K562 (cell line): ENCODE data around the gene ATP13A5. TPM values are rescaled to one million over a fixed set of nuclear protein-coding genes. Genes with fewer than 3 reads are reported as not detected.

Source experiments
- ATAC-seq: fragments of 200-7000 bp; cut with Tn5 transposase; 3 replicates; pipeline ENCODE4 v1.9.1; 2020; ENCODE audit warnings: moderate library complexity
- Bru-seq: library from RNA; stranded (reverse); fragments of 400-500 nt; gene quantifications from one replicate; lab custom pipeline; 2021; lab: Mats Ljungman, UMichigan
- BruChase-seq, 2 experiments: library from RNA; stranded (reverse); fragments of 400-500 nt; gene quantifications; one replicate each; lab custom pipeline; 2021; lab: Mats Ljungman, UMichigan
- BruUV-seq: library from RNA; stranded (reverse); fragments of 400-500 nt; replicated peaks from 2 replicates; lab custom pipeline; 2021; lab: Mats Ljungman, UMichigan
- CTCF ChIA-PET: fragments of 300-600 bp; formaldehyde crosslinking; extraction: SDS; loops from one replicate; lab custom pipeline; 2021; ENCODE audit warnings: low intra/inter-chr PET ratio; lab: Yijun Ruan, JAX
- POLR2A ChIA-PET: fragments of 300-600, 350-650 bp; sonication (Branson Sonifier 250); formaldehyde crosslinking; extraction: SDS; loops from one replicate; lab custom pipeline; 2021; ENCODE audit warnings: antibody characterized with exemption, inconsistent platforms; lab: Yijun Ruan, JAX
- DNase-seq, 4 experiments: peaks; one replicate each; pipeline versions ENCODE4 v3.0.0 to v3.0.0-alpha.2; 2011 to 2018; ENCODE audit warnings: low spot score in 3 of 4, mixed read lengths in 3 of 4; ENCODE audit errors: extremely low read depth in 1 of 4
- FAIRE-seq: peaks from 2 replicates; lab custom pipeline; 2011; peaks lifted over from hg19 to GRCh38; lab: Jason Lieb, UNC
- H2AFZ ChIP-seq: 2 replicates; pipeline ENCODE4 v1.6.0; 2011; ENCODE audit warnings: low read depth, low read length, control low read depth, inconsistent platforms
- H3K27ac ChIP-seq: fragments of 200-600 bp; 3 replicates; pipeline ENCODE4 v1.8.0; 2011; ENCODE audit warnings: low read depth, mild to moderate bottlenecking, control low read depth, inconsistent platforms, low read length, moderate library complexity, mixed read lengths; ENCODE audit errors: extremely low read depth
- H3K27me3 ChIP-seq, 2 experiments: fragments of 300-600 bp in 1 of 2; 2 replicates in 1 of 2; 3 replicates in 1 of 2; pipeline versions ENCODE4 v1.6.0 to v1.8.0; 2011; ENCODE audit warnings: inconsistent platforms in 2 of 2, low read length in 2 of 2, mild to moderate bottlenecking in 1 of 2, mixed read lengths in 1 of 2, moderate library complexity in 1 of 2; ENCODE audit not compliant: control insufficient read depth in 2 of 2, insufficient read depth in 2 of 2
- H3K36me3 ChIP-seq: fragments of 300-600 bp; 3 replicates; pipeline ENCODE4 v1.8.0; 2011; ENCODE audit warnings: mild to moderate bottlenecking, low read length, inconsistent platforms; ENCODE audit not compliant: control insufficient read depth, insufficient read depth
- H3K4me1 ChIP-seq, 2 experiments: fragments of 200-600 bp in 1 of 2; replicated peaks in 1 of 2; 2 replicates in 1 of 2; 3 replicates in 1 of 2; pipeline versions ENCODE4 v1.5.1 to v1.8.0; 2011; ENCODE audit warnings: inconsistent platforms in 2 of 2, low read length in 2 of 2, mild to moderate bottlenecking in 1 of 2, mixed read lengths in 1 of 2, moderate library complexity in 1 of 2; ENCODE audit not compliant: control insufficient read depth in 2 of 2, insufficient read depth in 2 of 2
- H3K4me2 ChIP-seq: 2 replicates; pipeline ENCODE4 v1.6.1; 2011; ENCODE audit warnings: low read length, control low read depth, inconsistent platforms, mixed read lengths; ENCODE audit not compliant: insufficient read depth
- H3K4me3 ChIP-seq: fragments of 200-600 bp; sonication (generic), shearing (Covaris generic); 2 replicates; pipeline ENCODE4 v1.5.1; 2016; ENCODE audit warnings: control low read depth, inconsistent platforms
- H3K79me2 ChIP-seq: fragments of 200-600 bp; 3 replicates; pipeline ENCODE4 v1.8.0; 2011; ENCODE audit warnings: low read length, inconsistent platforms; ENCODE audit not compliant: control insufficient read depth, insufficient read depth
- H3K9ac ChIP-seq, 2 experiments: 2 replicates each; pipeline versions ENCODE4 v1.6.0 to v1.6.1; 2011; ENCODE audit warnings: low read depth in 2 of 2, low read length in 2 of 2, control low read depth in 1 of 2, inconsistent platforms in 1 of 2, mild to moderate bottlenecking in 1 of 2, mixed read lengths in 1 of 2; ENCODE audit not compliant: insufficient read depth in 1 of 2
- H3K9me1 ChIP-seq: one replicate; pipeline ENCODE4 v1.6.0; 2011; ENCODE audit warnings: inconsistent platforms, mild to moderate bottlenecking, low read length, moderate library complexity; ENCODE audit not compliant: control insufficient read depth, insufficient read depth
- H3K9me3 ChIP-seq: replicated peaks from 2 replicates; pipeline ENCODE4 v1.5.1; 2011; ENCODE audit warnings: low read depth, low read length, inconsistent platforms; ENCODE audit not compliant: control insufficient read depth, insufficient read depth
- H4K20me1 ChIP-seq: replicated peaks from 2 replicates; pipeline ENCODE4 v1.6.1; 2011; ENCODE audit warnings: low read length, inconsistent platforms, mixed read lengths; ENCODE audit not compliant: control insufficient read depth, insufficient read depth
- ARNT ChIP-seq, 2 experiments: fragments of 450-650 bp; IDR thresholded peaks; 2 replicates each; pipeline ENCODE4 v1.6.1; 2016; ENCODE audit warnings: mild to moderate bottlenecking in 1 of 2
- ATF2 ChIP-seq: sonication (generic); formaldehyde crosslinking; IDR thresholded peaks from 2 replicates; pipeline ENCODE4 v1.8.1; 2022; ENCODE audit warnings: missing genetic modification reagents
- CBFA2T2 ChIP-seq: fragments of 450-650 bp; conservative IDR thresholded peaks from 2 replicates; pipeline ENCODE4 v1.6.1; 2017; ENCODE audit warnings: mild to moderate bottlenecking
- GABPB2 ChIP-seq: fragments of 250-450 bp; sonication (Bioruptor Pico); conservative IDR thresholded peaks from 2 replicates; pipeline ENCODE4 v1.5.1; 2021; ENCODE audit warnings: mild to moderate bottlenecking
- GTF3C2 ChIP-seq: IDR thresholded peaks from 3 replicates; pipeline ENCODE4 v1.6.1; 2011; ENCODE audit warnings: borderline replicate concordance, mild to moderate bottlenecking, moderate library complexity; ENCODE audit not compliant: insufficient read length; ENCODE audit errors: extremely low read depth
- HLTF ChIP-seq: fragments of 450-650 bp; IDR thresholded peaks from 2 replicates; pipeline ENCODE4 v1.6.1; 2016
- MNT ChIP-seq, 2 experiments: fragments of 450-650 bp; conservative IDR thresholded peaks; 2 replicates each; pipeline ENCODE4 v1.6.1; 2017; ENCODE audit warnings: mild to moderate bottlenecking in 2 of 2, moderate library complexity in 2 of 2
- PTTG1 ChIP-seq: fragments of 450-650 bp; IDR thresholded peaks from 2 replicates; pipeline ENCODE4 v1.6.1; 2016; ENCODE audit warnings: low read depth, mild to moderate bottlenecking, missing genetic modification characterization, missing compliant biosample characterization
- RBBP5 ChIP-seq: fragments of 200-600 bp; sonication (generic); IDR thresholded peaks from 2 replicates; pipeline ENCODE4 v1.6.1; 2012; ENCODE audit warnings: borderline replicate concordance, mild to moderate bottlenecking, low read length, control low read depth, inconsistent platforms; ENCODE audit not compliant: insufficient read depth, poor library complexity, severe bottlenecking
- ZFP1 ChIP-seq: fragments of 450-650 bp; formaldehyde crosslinking; IDR thresholded peaks from 2 replicates; pipeline ENCODE4 v1.4.0; 2020; ENCODE audit warnings: mild to moderate bottlenecking, mixed read lengths
- ZNF253 ChIP-seq: fragments of 250-450 bp; sonication (Bioruptor Pico); conservative IDR thresholded peaks from 2 replicates; pipeline ENCODE4 v1.6.1; 2021; ENCODE audit warnings: mild to moderate bottlenecking
- ZNF311 ChIP-seq: fragments of 250-450 bp; sonication (Bioruptor Pico); IDR thresholded peaks from 2 replicates; pipeline ENCODE4 v1.4.0; 2020; ENCODE audit warnings: mild to moderate bottlenecking, moderate library complexity
- ZNF79 ChIP-seq: fragments of 250-450 bp; sonication (Bioruptor Pico); IDR thresholded peaks from 2 replicates; pipeline ENCODE4 v1.4.0; 2020; ENCODE audit warnings: low read depth, mild to moderate bottlenecking, moderate library complexity
- WGBS: fragments of 100-300 bp; shearing (Covaris generic); methylation state at CpG from one replicate; pipeline ENCODE4 v1.1.6; 2016; ENCODE audit warnings: low coverage, mixed read lengths; ENCODE audit not compliant: insufficient coverage; ENCODE audit errors: missing lambda C conversion rate; 5-methylcytosine and 5-hydroxymethylcytosine counted together
- in situ Hi-C: fragments of 300-500 bp; cut with MboI; formaldehyde crosslinking; loops from 4 replicates; pipeline ENCODE4 v1.15.0; 2018; ENCODE audit warnings: inconsistent platforms, mixed read lengths
- intact Hi-C: fragments of 100-400 bp; cut with micrococcal nuclease; formaldehyde crosslinking; loops from 2 replicates; pipeline ENCODE4 v1.14.2; 2022
- long read RNA-seq, 3 experiments: library from polyadenylated mRNA in 2 of 3; library from RNA in 1 of 3; unstranded in 2 of 3; stranded (forward) in 1 of 3; transcript quantifications; one replicate each; pipeline ENCODE4 v2.0.0, GENCODE V29; 2019 to 2022
- polyA minus RNA-seq, 3 experiments: library from RNA; depleted of rRNA, polyadenylated mRNA; stranded (reverse); fragments of >200 nt; gene quantifications; 2 replicates each; pipeline ENCODE4 v1.2.3, GENCODE V29; 2011
- polyA plus RNA-seq, 8 experiments: library from polyadenylated mRNA; depleted of rRNA in 4 of 8; stranded (reverse) in 5 of 8; unstranded in 3 of 8; fragments of >200 nt; fragmentation: Nextera tagmentation in 2 of 8; fragmentation: Illumina TruSeq in 1 of 8; extraction: Ambion mirVana in 2 of 8; extraction: Trizol in 1 of 8; gene quantifications; 2 replicates each; pipeline versions ENCODE4 v1.2.1 to v1.2.3, GENCODE V29; 2011 to 2014; ENCODE audit warnings: inconsistent platforms in 1 of 8, missing spikeins in 1 of 8
- total RNA-seq, 7 experiments: library from RNA; depleted of rRNA in 6 of 7; stranded (reverse); fragments of >200 nt in 6 of 7; fragmentation: Illumina TruSeq in 2 of 7; extraction: Trizol in 2 of 7; gene quantifications; 2 replicates each; pipeline versions ENCODE4 v1.2.1 to v1.2.3, GENCODE V29; 2011 to 2021; ENCODE audit warnings: low replicate concordance in 1 of 7

Gene ATP13A5
- not detected in 2 replicates for total RNA-seq (2011; cell fraction: chromatin; rRNA removed; ENCODE audit: low replicate concordance)
- total RNA-seq (2011; cell fraction: nucleolus; rRNA removed), result not detected in 2 replicates
- total RNA-seq (2011; cell fraction: nucleoplasm; rRNA removed), result not detected in 2 replicates
- total RNA-seq (2014; rRNA removed) (not detected in 2 replicates), total RNA-seq (2014; rRNA removed; fragmentation: Illumina TruSeq; extraction: Trizol) (not detected in 2 replicates), total RNA-seq (2015; rRNA removed; fragmentation: Illumina TruSeq; extraction: Trizol) (not detected in 2 replicates), total RNA-seq (2021) (not detected in 2 replicates), polyA plus RNA-seq (2011; rRNA removed) (not detected in 2 replicates), polyA plus RNA-seq (2014; fragmentation: Illumina TruSeq; extraction: Trizol) (not detected in 2 replicates), polyA plus RNA-seq (2014; fragmentation: Nextera tagmentation; extraction: Ambion mirVana) (not detected), polyA plus RNA-seq (2014; rRNA removed) (not detected in 2 replicates), polyA minus RNA-seq (2011; rRNA and poly(A)+ RNA removed) (not detected in 2 replicates), Bru-seq, nascent RNA (not detected), BruChase-seq, experiment 1, labeled RNA remaining after a 2-hour chase (percentile 1 among the genes with signal in this experiment), BruChase-seq, experiment 2, labeled RNA remaining after a 6-hour chase (percentile 1 among the genes with signal in this experiment)
- not detected in 2 replicates for polyA plus RNA-seq (2011; cell fraction: cytosol; rRNA removed)
- polyA plus RNA-seq (2011; cell fraction: nucleus; rRNA removed), result not detected in 2 replicates
- polyA plus RNA-seq (2012), result not detected in 2 replicates
- not detected in 2 replicates for polyA minus RNA-seq (2011; cell fraction: cytosol; rRNA and poly(A)+ RNA removed)
- polyA minus RNA-seq (2011; cell fraction: nucleus; rRNA and poly(A)+ RNA removed), result not detected in 2 replicates
- long read RNA-seq, experiment 1, result 0 reads
- long read RNA-seq, experiment 2, result 0 reads
- long read RNA-seq, experiment 3, result 0 reads

GRCh38 chr3:193378706-193379105 lies at the start of gene ATP13A5:
Gene ATP13A5, minus strand, starts transcription at chr3:193378753. Its CDS starts 28 bp downstream, at chr3:193378725.
- no peaks in the 10 kb centered on the region for H3K9me1 ChIP-seq
- H3K4me1 ChIP-seq, result no peaks in the 10 kb centered on the region
- H3K4me3 ChIP-seq, result no peak within 1 kb of the TSS
- no peak within 1 kb of the TSS for H2AFZ ChIP-seq
- DNase-seq (no peak), ATAC-seq (no peak), FAIRE-seq (no peak)
- no peak within 1 kb of the TSS for H3K27ac ChIP-seq
- CTCF ChIA-PET, result no interaction called here
- BruUV-seq, result no TSS peak
- H3K79me2 ChIP-seq, result no peaks in the 10 kb centered on the region
- in situ Hi-C loops, result no loop called here
- no peaks in the 10 kb centered on the region for H3K9me3 ChIP-seq
- intact Hi-C loops, result no loop called here
- WGBS, result 0% methylated on average over 6 of the region's 6 CpGs
- H4K20me1 ChIP-seq, result no peaks in the 10 kb centered on the region
- no peaks in the 10 kb centered on the region for H3K27me3 ChIP-seq
- no peak within 1 kb of the TSS for H3K9ac ChIP-seq
- no peaks in the 10 kb centered on the region for H3K36me3 ChIP-seq
- POLR2A ChIA-PET, result no interaction called here
- no peak within 1 kb of the TSS for H3K4me2 ChIP-seq
- TF ChIP-seq ATF2 (CRISPR knock-in tag), result no peak
- TF ChIP-seq GTF3C2, result no peak
- no peak for TF ChIP-seq RBBP5
- no peak for TF ChIP-seq GABPB2 (CRISPR knock-in tag)
- no peak for TF ChIP-seq PTTG1 (tag)
- TF ChIP-seq CBFA2T2, result no peak
- TF ChIP-seq ZNF311 (CRISPR knock-in tag), result no peak
- no peak for TF ChIP-seq ZFP1 (CRISPR knock-in tag)
- no peak for TF ChIP-seq ZNF253 (CRISPR knock-in tag)
- TF ChIP-seq HLTF, result no peak
- TF ChIP-seq ZNF79 (CRISPR knock-in tag), result no peak
- no peak for TF ChIP-seq ARNT (IDR thresholded peaks at IDR 0.05)
- TF ChIP-seq MNT (conservative IDR thresholded peaks at IDR 0.05), result no peak
